Loucy (cell line): ENCODE results near the gene ACACB.

Experiments
- EZH2phosphoT487 ChIP-seq: fragments of 200-600 bp; IDR thresholded peaks from 2 replicates; pipeline ENCODE4 v1.6.1; 2018; ENCODE audit warnings: antibody characterized with exemption, mild to moderate bottlenecking, moderate library complexity, borderline replicate concordance
- TF ChIP-seq, protein P1 (sequence below): fragments of 200-600 bp; sonication (generic); conservative IDR thresholded peaks from 2 replicates; pipeline ENCODE4 v1.5.1; 2014; ENCODE audit warnings: mild to moderate bottlenecking, antibody characterized with exemption, low read length

DNA sequence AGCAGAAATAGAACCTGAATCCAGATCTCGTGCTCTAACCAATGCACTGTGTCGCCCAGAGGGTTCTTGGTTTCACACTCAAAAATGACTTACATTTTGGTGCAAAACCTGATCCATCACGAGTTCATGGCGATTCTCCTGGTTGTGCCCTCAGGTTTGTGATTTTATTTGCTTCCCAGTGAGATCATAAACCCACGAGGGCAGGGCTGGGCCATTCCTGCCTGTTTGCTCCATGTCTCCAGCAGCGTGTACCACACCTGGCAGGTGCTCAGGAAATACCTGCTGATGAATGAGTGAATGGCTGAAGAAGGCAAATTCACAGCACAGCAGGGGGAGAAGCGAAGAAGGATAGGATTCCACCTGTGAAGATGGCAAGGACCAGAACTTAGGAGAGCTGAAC lies 9.4 kb downstream of the ACACB start:
- TF ChIP-seq, protein P1, sequence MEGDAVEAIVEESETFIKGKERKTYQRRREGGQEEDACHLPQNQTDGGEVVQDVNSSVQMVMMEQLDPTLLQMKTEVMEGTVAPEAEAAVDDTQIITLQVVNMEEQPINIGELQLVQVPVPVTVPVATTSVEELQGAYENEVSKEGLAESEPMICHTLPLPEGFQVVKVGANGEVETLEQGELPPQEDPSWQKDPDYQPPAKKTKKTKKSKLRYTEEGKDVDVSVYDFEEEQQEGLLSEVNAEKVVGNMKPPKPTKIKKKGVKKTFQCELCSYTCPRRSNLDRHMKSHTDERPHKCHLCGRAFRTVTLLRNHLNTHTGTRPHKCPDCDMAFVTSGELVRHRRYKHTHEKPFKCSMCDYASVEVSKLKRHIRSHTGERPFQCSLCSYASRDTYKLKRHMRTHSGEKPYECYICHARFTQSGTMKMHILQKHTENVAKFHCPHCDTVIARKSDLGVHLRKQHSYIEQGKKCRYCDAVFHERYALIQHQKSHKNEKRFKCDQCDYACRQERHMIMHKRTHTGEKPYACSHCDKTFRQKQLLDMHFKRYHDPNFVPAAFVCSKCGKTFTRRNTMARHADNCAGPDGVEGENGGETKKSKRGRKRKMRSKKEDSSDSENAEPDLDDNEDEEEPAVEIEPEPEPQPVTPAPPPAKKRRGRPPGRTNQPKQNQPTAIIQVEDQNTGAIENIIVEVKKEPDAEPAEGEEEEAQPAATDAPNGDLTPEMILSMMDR: no peak
- no peak for TF ChIP-seq EZH2phosphoT487
